GM19035 (cell line): ENCODE measurements around the gene NR1D1.
A peak's percentile ranks its signal among the peaks of the same experiment; 100 is the strongest.

Experiments
- ATAC-seq: cut with Tn5 transposase; IDR thresholded peaks from one replicate; pipeline ENCODE4 v1.9.1; 2021; ENCODE audit not compliant: unreplicated experiment

The NR1D1 gene

DNA sequence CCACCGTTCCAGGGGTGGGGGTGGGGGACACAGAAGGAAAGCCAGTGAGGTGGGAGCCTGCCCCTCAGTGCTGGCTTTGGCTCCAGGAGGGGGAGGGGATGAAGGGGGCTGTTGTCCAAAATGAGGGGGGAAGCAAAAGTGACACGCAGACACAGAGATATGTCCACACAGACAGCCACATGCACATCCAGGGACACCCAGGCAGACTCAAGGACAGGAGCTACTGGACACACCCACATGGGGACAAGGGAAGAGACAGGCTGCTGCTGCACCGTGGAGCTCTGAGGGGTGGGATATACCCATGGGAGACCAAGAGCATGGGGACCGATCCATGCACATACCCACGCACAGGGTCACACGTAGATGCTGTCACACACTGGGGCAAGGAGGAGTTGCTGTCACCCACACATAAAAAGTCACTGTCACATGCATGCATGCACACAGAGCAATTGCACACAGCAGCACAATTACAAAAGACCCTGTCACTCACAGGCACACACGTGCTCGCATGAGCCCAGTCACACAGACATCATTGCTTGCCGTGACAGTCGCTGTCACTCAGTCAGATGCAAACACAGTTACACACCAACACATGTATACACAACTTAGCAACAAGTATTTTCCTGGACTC is 36.4 kb downstream of the NR1D1 start:
- ATAC-seq: no peak

DNA sequence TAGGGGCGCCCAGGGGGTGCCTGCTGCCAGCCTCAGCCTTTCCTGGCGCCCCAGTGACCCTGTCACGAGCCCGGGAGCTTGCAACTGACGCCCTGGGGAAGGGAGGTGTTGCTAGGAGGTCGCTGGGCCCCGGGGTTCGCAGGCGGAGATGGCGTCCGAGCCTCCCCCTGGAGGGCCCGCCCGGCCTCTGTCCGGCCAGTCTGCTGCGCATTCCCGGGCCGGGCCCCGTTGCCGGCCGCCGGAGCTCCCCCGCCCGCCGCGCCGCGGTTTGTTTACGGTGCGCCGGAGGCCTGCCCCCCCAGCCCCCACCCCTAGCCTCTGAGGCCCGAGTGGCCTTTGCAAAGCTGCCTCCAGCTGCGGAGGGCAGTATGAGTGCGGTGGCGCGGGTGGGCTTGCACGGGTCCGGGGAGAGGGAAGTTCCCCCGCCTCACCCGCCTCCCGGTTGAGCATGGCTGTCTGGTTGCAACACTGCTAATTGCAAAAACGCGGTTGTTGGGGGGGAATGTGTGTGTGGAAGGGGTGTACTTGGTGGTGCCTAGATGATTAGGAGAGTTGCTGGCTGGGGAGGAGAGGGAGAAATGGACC is 37.1 kb downstream of the NR1D1 start:
- peak; percentile 39 for ATAC-seq

GRCh38 chr17:40062329-40063186 is 37.8 kb downstream of the NR1D1 start, which contains the start of gene THRA:
THRA (plus strand) TSS chr17:40062965; CDS start chr17:40074489, 11,524 bp downstream.
- ATAC-seq: peak; percentile 77

GRCh38 chr17:40061609-40062038 is 38.8 kb downstream of the NR1D1 start:
- ATAC-seq: no peak

DNA sequence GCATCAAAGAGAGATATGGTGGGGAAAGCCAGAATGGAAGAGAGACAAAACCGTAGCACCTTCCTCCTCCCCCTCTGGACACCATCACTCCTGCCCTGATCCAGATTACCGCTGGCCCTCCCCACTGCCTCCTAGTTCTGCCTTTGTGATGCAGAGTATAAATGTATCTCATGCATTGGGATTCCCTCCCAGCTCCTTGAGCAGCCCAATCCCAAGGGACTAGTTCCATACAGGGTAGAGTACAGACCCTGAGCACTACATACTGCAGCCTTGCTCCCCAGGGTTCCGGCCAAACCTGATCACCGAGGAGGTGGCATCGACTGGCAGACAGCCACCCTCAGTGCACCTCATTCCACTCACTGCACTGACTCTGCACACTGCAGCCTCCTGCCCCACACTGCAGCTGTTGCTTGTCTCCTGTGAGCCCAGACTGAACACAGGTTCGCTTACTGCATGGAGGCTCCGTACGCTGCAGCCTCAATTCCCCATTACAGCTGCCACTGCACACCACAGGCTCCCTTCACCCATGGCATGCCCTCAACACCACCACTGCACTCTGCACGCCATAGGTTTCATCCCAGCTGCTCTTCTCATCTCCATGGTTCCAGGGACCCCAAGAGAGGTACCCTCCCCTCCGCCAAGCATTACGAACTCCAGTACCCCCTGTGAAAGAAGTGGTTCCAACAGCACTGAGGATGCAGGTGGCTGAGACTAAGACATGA is 39.3 kb downstream of the NR1D1 start:
- ATAC-seq: no peak

- ATAC-seq: no peak
These were observed 40.5 kb downstream of the NR1D1 start for GRCh38 chr17:40059729-40060475.

DNA sequence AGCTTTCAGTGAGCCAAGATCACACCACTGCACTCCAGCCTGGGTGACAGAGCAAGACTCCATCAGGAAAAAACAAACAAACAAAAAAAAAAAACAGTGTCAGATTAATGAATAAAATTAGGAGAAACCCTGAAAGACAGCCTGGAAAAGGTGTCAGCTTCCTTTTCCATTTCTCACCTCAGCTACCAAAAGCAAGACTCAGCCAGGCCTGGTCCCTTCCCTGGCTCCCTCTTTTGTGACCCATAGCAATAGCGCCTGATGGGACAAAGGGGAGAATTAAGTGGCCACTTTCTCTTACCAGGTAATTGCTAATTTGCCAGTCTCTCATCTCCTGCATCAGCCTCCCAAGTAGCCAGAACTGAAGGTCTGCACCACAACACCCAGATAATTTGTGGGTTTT is 41.5 kb downstream of the NR1D1 start:
- no peak for ATAC-seq

- ATAC-seq: no peak
These were observed 42.1 kb downstream of the NR1D1 start for GRCh38 chr17:40058186-40058784.

DNA sequence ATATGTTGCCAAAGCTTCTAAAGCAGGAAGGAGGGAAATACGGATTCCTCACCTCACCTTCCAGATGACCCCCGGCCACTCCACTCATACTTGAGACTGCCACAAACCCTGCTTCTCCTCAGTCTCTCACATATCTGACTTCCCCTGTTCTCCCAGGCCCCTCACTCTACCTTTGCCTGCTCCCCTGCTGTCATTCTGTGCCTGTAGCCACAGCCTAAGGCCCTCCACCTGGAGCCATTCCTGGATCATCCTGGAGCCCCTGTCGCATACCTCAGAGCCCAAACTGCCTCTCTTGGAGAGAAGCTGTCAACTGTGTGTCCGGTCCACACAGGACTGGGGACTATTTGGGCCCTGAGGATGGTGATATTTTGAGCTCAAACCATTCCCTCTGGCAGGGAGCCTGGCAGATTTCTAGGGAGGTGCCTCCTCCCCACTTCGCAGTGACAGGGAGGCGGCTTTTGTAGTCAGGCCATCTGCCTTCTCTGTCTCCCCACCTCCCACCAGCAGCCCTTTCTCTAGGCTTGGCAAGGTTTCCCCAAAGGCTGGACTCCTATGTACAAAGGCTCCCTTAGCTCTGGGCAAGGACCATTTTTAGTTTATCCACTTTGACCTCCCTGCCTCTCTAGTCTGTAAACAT is 43.9 kb downstream of the NR1D1 start:
- no peak for ATAC-seq
